H1 (cell line): ENCODE data around the gene PIK3R6. TPM values are rescaled to one million over a fixed set of nuclear protein-coding genes. Genes with fewer than 3 reads are reported as not detected.

ENCODE experiments used
- ASH2L ChIP-seq: fragments of 200-600, 300-600 bp; sonication (generic); IDR thresholded peaks from one replicate; pipeline ENCODE4 v1.7.1; 2017; ENCODE audit warnings: low read length
- BRCA1 ChIP-seq: IDR thresholded peaks from 2 replicates; pipeline ENCODE4 v1.6.1; 2012; ENCODE audit warnings: low read depth, low read length, improper control_type of control experiment
- CBX5 ChIP-seq: fragments of 300-800, 300-1000 bp; sonication (generic); IDR thresholded peaks from 2 replicates; pipeline ENCODE4 v1.7.1; 2016; ENCODE audit warnings: antibody characterized with exemption, low read length, low read depth
- CBX8 ChIP-seq: fragments of 300-800, 300-1000 bp; sonication (generic); IDR thresholded peaks from 2 replicates; pipeline ENCODE4 v1.7.1; 2016; ENCODE audit warnings: low read depth, low read length, borderline replicate concordance
- CHD7 ChIP-seq: fragments of 300-600 bp; sonication (generic); IDR thresholded peaks from 2 replicates; pipeline ENCODE4 v1.7.1; 2012; ENCODE audit warnings: low read length, moderate library complexity, mild to moderate bottlenecking, inconsistent platforms; ENCODE audit not compliant: insufficient replicate concordance
- GABPA ChIP-seq: IDR thresholded peaks from 2 replicates; pipeline ENCODE4 v1.6.1; 2011; ENCODE audit warnings: mild to moderate bottlenecking, low read length, moderate library complexity, borderline replicate concordance; ENCODE audit not compliant: insufficient read depth
- GTF2F1 ChIP-seq: IDR thresholded peaks from 2 replicates; pipeline ENCODE4 v1.6.1; 2012; ENCODE audit warnings: low read depth, low read length, improper control_type of control experiment, borderline replicate concordance
- PHF8 ChIP-seq: fragments of 200-600 bp; sonication (generic); conservative IDR thresholded peaks from 2 replicates; pipeline ENCODE4 v1.7.1; 2012; ENCODE audit warnings: low read depth, mild to moderate bottlenecking, inconsistent platforms, low read length, moderate library complexity
- TCF12 ChIP-seq: IDR thresholded peaks from 2 replicates; pipeline ENCODE4 v1.6.1; 2011; ENCODE audit warnings: low read depth, mild to moderate bottlenecking, low read length
- YY1 ChIP-seq: IDR thresholded peaks from 2 replicates; pipeline ENCODE4 v1.6.1; 2011; ENCODE audit warnings: low read depth, mild to moderate bottlenecking, low read length
- polyA plus RNA-seq, 7 experiments: library from polyadenylated mRNA; depleted of rRNA in 3 of 7; stranded (reverse) in 5 of 7; unstranded in 2 of 7; fragments of >200 nt in 5 of 7; fragments of 200-250 nt in 2 of 7; gene quantifications; 1 replicate in 5 of 7; 2 replicates in 1 of 7; 4 replicates in 1 of 7; pipeline versions ENCODE4 v1.2.1 to v1.2.3, GENCODE V29; 2011 to 2013; ENCODE audit warnings: missing spikeins in 2 of 7, mixed read lengths in 2 of 7
- total RNA-seq: library from RNA; stranded (reverse); fragmentation: NEBNext Ultra II Directional; extraction: Animal tissue kit (Norgen Biotek cat#: 25700); gene quantifications from 2 replicates; pipeline ENCODE4 v1.2.1, GENCODE V29; 2021

The PIK3R6 gene
- total and polyA plus RNA-seq, 2 of the 8 experiments (the other 6 are each of a cell fraction or from before 2014, with no cell fraction given), result 0.24 to 1.2 TPM

- TF ChIP-seq CHD7 (no peak), GABPA (no peak), ASH2L (no peak), GTF2F1 (no peak), PHF8 (no peak), TCF12 (no peak), YY1 (no peak), CBX5 (no peak), BRCA1 (no peak), CBX8 (no peak)
These were observed 36.1 kb downstream of the PIK3R6 start (continued) for GRCh38 chr17:8831234-8831849.
